ENCODE measurements around the gene CEP128.
A peak's percentile ranks its signal among the peaks of the same experiment; 100 is the strongest.

CEP128 gene

DNA sequence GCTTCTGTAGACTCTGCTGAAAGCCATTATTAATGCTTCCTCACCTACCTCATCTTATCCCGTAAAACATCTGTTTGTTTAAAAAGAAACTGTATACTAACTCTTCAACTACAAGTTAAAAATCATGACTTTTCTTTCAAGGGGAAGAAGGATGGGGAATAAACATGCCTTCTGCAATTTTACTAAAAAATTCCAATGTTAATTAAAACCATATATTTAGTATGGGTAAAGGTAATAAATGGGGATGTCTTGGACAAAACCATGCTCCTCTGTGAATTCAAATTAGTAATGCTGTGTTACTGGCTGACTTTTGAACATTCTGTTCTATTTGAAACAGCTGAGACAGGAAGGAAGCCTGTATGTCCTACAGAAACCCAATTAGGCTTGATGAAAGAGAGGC is 419.1 kb downstream of the CEP128 start:
- H3K27ac Mint-ChIP-seq, result no peak overlapping the region
- no peaks in the 10 kb centered on the region for H3K27me3 Mint-ChIP-seq
- DNase-seq (no peak), ATAC-seq (no peak)
- H3K9me3 Mint-ChIP-seq, result no peaks in the 10 kb centered on the region
- no peak overlapping the region for H3K4me3 Mint-ChIP-seq
- no peaks in the 10 kb centered on the region for H3K4me1 Mint-ChIP-seq

DNA sequence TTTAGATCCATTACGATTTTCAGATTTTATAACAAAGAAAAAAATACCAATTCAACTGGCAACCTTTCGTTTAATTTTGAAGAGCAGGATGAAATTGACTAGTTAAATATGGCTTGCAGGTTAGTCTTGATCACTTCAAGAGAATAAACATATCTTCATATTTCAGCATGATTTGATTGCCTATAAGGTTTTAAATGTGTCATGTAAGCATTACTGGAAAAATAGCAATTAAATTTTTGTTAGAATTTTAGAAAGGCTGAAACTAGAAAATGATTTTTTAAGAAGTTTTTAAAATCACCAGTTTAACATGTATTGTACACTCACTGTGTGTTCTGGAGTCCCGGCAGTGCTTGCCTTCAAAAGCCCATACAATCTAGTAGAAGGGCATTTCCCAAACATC is 420.1 kb downstream of the CEP128 start:
- Mint-ChIP-seq H3K27me3 (no peaks in the 10 kb centered on the region), H3K27ac (no peak overlapping the region)
- DNase-seq, result no peak

DNA sequence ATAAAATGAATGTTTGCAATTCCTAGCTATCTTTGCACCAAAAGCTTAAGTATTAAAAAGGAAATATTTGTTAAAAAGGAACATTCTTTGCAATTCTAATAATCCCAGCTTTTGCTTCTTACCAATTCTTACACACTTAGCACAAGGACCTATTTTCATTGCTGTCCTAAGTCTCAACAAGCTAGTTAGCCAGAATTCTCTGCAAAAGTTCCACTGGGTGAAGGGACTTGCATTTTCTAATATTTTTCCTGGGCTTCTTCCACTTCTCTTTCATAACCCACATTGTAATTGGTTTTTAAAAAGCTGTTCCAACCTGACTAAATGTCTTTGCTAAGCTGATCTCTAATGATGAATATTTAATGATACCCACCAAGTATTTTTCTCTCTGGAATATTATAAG is 422.5 kb downstream of the CEP128 start:
- Mint-ChIP-seq H3K27ac (no peak overlapping the region), H3K4me3 (no peak overlapping the region), H3K9me3 (peaks cover 8 to 23% of the 10 kb centered on the region in 2 donors)

More for the DNA sequence above, 420.1 kb downstream of the CEP128 start:
- Mint-ChIP-seq H3K4me3 (no peak overlapping the region), H3K4me1 (no peaks in the 10 kb centered on the region), H3K9me3 (peaks cover 0 to 4% of the 10 kb centered on the region in 2 donors)
- ATAC-seq, result no peak

DNA sequence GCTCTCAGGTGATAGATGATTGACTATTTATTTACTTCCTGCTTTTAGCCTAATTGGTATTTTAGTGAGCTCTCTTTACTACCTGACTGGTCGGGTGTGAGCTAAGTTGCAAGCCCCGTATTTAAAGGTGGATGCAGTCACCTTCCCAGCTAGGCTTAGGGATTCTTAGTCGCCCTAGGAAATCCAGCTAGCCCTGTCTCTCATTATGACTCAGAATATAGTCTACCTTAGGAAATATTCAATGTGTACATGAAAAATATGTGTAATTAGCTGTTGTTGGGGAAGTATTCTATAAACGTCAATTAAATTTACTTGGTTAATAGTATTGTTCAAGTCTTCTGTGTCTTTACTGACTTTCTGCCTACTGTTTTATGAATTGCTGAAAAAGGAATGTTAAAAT is 423.4 kb downstream of the CEP128 start:
- DNase-seq (no peak), ATAC-seq (no peak)
- no peaks in the 10 kb centered on the region for H3K27me3 Mint-ChIP-seq
- no peak overlapping the region for H3K4me3 Mint-ChIP-seq
- peak overlapping the region in 1 of 2 donors; percentile 46 for H3K27ac Mint-ChIP-seq
- no peaks in the 10 kb centered on the region for H3K4me1 Mint-ChIP-seq
- peaks cover 16 to 31% of the 10 kb centered on the region in 2 donors for H3K9me3 Mint-ChIP-seq

More for the DNA sequence above, 422.5 kb downstream of the CEP128 start:
- H3K4me1 Mint-ChIP-seq, result no peaks in the 10 kb centered on the region
- no peak for ATAC-seq
- no peak for DNase-seq
- H3K27me3 Mint-ChIP-seq, result no peaks in the 10 kb centered on the region

DNA sequence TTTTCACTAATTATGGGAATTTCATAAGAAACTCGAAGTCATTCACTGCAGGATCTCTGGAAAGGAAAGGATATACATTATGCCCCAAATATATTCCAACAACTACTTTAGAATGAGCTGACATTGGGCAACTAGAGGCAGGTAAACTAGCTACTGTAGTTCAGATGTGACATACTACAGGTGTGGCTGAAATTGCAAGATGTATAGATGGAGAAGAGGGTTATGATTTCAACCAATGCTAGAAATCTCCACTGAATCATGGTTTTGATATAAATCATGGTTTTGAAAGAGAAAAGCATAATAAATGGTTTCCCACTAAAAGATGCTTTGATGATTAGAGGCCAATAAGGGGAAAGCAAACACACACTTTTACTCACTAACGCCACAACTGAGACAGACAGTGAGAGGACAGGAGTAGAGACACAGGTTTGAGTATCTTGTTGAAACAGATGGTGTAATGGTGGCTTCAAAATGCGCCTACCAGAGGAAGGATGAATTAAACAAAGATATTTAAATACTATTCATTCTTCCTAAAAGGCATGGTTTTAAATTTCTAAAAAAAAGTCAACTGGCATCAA is 434.2 kb downstream of the CEP128 start:
- DNase-seq (no peak), ATAC-seq (peak; percentile 61)
- Mint-ChIP-seq H3K4me3 (no peak overlapping the region), H3K27ac (no peak overlapping the region), H3K4me1 (no peaks in the 10 kb centered on the region), H3K27me3 (no peaks in the 10 kb centered on the region), H3K9me3 (peaks cover 15 to 28% of the 10 kb centered on the region in 2 donors)

DNA sequence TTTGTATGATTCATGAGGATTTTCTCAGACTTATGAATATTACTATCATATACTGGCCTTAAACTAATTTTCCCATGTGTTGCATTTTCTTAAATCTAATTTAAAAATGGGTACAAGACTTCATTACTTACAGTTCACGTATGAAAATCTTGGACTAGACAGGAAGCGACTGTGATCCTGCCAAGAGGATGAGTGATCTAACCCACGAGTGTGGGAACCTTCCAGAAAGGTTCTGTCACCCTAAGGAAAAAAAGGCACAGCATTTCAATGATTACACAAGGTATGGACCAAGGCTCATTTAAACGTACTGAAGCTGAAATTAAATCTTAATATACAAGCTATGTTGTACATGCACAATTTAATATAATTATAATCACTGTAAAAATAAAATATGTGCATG is 436.8 kb downstream of the CEP128 start:
- ATAC-seq (no peak), DNase-seq (no peak)
- Mint-ChIP-seq H3K9me3 (peaks cover 8 to 10% of the 10 kb centered on the region in 2 donors), H3K27me3 (no peaks in the 10 kb centered on the region), H3K27ac (no peak overlapping the region), H3K4me3 (no peak overlapping the region), H3K4me1 (no peaks in the 10 kb centered on the region)

DNA sequence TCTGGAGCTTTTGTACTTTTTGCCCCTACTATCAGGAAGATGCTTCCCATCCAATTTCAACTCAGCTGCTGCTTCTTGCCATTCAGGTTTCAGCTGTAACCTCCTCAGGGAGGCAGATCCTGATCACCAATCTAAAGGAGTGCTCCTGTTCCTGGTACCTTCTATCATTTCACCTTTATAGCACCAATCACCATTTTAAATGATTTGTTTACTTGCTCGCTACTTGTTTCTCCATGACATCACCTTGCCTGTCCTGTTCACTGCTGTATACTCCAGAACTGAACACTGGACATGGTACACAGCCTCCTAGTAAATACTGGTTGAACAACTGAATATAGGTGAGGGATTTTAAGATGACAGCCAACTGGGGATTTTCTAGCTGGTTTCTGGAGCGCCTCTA is 443.0 kb downstream of the CEP128 start:
- Mint-ChIP-seq H3K4me3 (no peak overlapping the region), H3K27ac (peak overlapping the region in 1 of 2 donors; percentile 13), H3K27me3 (no peaks in the 10 kb centered on the region), H3K4me1 (no peaks in the 10 kb centered on the region), H3K9me3 (peaks cover 0 to 4% of the 10 kb centered on the region in 2 donors)
- ATAC-seq, result no peak
- no peak for DNase-seq

DNA sequence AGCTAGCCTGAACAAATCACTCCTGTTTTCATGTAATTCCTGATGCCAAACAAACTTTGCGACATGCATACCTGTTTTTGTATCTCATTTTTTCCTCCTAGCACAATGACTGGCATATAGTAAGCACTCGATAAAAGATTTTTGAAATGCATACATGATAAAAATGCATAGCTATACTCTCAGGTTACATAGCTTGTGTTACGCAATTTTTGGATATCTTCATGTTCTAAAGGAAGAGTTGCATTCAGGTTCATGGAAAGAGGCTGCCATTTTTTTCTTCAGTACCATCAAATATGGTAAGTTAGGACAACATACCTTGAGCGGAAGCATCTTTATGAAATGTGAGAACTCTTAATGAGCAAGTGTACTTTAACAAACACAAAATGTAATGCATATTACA is 445.4 kb downstream of the CEP128 start:
- Mint-ChIP-seq H3K4me1 (peaks cover 9% of the 10 kb centered on the region), H3K27ac (no peak overlapping the region), H3K4me3 (no peak overlapping the region), H3K27me3 (no peaks in the 10 kb centered on the region), H3K9me3 (no peaks in the 10 kb centered on the region)
- DNase-seq (no peak), ATAC-seq (no peak)

DNA sequence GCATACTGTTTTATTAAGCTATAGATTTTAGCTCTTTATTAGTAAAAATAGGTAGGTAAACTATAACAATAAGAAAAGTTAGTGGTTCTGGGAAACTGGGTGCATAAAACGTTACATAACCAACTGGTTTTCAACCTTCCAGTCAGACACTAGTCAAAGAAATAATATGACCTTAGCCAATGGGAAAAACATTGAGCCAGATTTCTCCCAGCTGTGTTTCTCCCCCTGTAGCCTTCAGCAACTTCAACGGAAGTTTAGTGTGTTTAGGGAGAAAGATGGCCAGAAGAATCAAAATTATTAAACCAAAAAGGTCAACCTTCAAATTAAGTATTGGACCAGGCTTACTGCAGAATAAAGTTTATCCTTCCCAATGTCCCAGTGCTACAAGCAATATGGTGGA is 446.8 kb downstream of the CEP128 start:
- Mint-ChIP-seq H3K27me3 (no peaks in the 10 kb centered on the region), H3K9me3 (no peaks in the 10 kb centered on the region), H3K4me1 (peaks cover 11% of the 10 kb centered on the region), H3K4me3 (no peak overlapping the region), H3K27ac (no peak overlapping the region)
- ATAC-seq, result no peak
- DNase-seq, result no peak

DNA sequence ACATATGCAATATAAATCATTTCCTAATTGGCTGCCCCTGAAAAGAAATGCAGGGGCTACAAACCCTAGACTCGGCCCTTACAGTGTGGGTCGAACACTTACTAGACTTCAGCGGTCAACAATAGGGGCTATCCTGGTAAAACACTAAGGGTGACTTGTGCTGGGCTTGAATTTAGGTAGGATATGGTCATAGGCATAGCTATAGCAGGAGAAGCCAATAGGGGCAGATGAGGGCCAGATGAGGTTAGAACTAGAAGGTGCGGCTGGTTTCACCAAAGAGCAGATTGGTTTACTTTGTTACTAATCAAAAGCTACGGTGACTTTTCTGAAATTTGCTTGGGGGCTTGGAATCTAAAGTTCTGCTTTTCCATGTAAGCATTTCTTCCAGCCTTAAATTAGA is 447.9 kb downstream of the CEP128 start:
- no peaks in the 10 kb centered on the region for H3K27me3 Mint-ChIP-seq
- ATAC-seq (no peak), DNase-seq (no peak)
- H3K4me3 Mint-ChIP-seq, result no peak overlapping the region
- peaks cover 11% of the 10 kb centered on the region for H3K4me1 Mint-ChIP-seq
- no peaks in the 10 kb centered on the region for H3K9me3 Mint-ChIP-seq
- H3K27ac Mint-ChIP-seq, result no peak overlapping the region

DNA sequence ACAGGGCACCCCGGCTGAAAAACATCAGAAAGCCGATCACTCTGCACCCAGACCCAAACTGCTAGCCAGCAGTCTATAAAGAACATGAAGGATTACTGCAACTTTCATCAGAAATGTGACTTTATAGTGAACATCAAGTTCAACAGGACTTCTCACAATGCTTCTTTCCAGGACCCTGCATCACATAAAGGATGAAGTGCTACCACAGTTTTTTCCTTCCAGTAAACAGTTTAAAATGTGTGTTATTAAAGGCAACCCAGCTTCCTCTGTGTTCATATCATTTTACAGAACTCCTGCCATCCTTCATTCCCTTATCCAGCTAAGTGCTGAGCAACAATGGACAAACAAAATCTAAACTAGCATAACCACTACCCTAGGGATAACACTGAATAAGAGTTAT is 449.9 kb downstream of the CEP128 start:
- Mint-ChIP-seq H3K4me1 (peaks cover 11% of the 10 kb centered on the region), H3K27me3 (no peaks in the 10 kb centered on the region), H3K9me3 (no peaks in the 10 kb centered on the region), H3K4me3 (no peak overlapping the region), H3K27ac (no peak overlapping the region)
- ATAC-seq (peak; percentile 20), DNase-seq (no peak)

DNA sequence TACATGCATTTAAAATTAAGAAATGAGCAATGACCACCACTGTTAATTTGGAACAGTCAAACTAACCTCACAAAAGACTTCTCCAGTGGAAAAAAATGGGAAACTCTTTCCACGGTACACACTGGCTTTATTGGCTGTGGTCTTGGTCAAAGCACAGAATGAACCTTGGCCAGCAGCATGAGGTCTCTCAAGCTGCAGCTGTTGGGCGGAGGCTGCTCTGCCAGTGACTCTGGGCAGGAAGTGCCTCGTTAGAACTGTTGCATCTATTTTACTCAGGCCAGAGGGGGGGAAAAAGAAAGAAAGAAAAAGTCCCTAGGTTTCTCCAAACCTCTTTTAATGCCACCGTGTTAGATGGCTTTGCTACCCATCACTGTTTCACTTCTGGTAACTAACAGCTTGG is 450.4 kb downstream of the CEP128 start:
- ATAC-seq (peak; percentile 64), DNase-seq (no peak)
- no peak overlapping the region for H3K27ac Mint-ChIP-seq
- no peaks in the 10 kb centered on the region for H3K27me3 Mint-ChIP-seq
- H3K4me3 Mint-ChIP-seq, result no peak overlapping the region
- peaks cover 11% of the 10 kb centered on the region for H3K4me1 Mint-ChIP-seq
- H3K9me3 Mint-ChIP-seq, result peaks cover 0 to under 1% of the 10 kb centered on the region in 2 donors

DNA sequence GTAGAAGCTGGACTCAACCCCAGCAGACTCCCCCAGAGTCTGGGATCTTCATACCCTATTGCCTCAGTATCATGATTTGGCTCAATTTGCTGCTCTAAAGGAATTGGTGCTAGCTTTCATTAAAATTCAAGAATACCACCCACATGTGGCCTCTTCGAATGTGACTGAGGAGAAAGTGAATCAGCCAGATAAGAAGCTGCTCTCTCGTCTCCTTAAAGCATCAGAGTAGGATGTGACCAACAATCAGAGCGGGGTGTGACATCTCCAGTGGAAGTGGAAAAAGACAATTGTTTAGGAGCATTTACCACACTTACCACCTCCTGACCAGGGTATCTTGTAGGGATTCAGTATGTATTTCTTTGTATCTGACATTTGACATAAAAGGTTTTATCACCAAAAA is 452.0 kb downstream of the CEP128 start:
- Mint-ChIP-seq H3K4me3 (no peak overlapping the region), H3K4me1 (peaks cover 11% of the 10 kb centered on the region), H3K27me3 (no peaks in the 10 kb centered on the region), H3K27ac (no peak overlapping the region), H3K9me3 (peaks cover 0 to 8% of the 10 kb centered on the region in 2 donors)
- ATAC-seq (no peak), DNase-seq (no peak)

DNA sequence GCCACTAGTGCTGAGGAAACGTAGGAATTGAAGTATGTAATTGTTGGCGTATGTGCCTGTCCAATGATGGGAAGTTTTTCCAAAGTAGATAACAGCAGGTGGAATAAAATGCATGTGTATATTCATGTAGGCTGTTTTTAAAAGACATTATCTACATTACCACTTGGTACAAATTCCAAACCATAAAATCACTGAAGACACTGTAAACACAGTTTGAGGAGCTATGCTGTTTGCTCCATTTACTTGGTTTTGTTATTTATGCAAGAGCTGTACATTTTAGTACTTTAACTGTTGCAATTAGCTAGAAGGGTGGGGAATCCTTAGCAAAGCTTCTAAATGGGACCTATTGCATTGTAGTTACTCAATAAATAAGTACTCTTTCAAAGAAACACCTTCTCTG is 455.8 kb downstream of the CEP128 start:
- ATAC-seq, result no peak
- no peak overlapping the region for H3K27ac Mint-ChIP-seq

DNA sequence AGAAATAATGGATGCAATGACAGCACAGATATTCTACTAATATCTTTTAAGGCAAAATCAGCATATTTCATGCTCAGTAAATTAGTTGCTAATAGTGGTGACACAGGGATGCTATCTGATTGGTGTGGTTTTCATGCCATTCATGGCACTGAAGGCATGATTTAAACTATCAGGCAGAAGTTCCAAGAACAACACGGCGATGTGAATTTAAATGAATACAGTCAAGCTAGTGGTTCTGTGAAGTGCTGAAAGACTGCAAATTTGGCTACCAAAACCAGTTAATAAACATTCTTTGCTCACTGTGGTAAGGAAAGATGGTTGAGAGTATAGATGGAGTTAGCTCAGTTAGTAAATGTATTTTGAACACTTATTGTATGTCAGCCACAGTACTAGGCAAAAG is 458.2 kb downstream of the CEP128 start:
- no peak overlapping the region for H3K27ac Mint-ChIP-seq
- DNase-seq, result no peak
- H3K4me3 Mint-ChIP-seq, result no peak overlapping the region

More for the DNA sequence above, 455.8 kb downstream of the CEP128 start:
- H3K27me3 Mint-ChIP-seq, result no peaks in the 10 kb centered on the region
- H3K9me3 Mint-ChIP-seq, result peaks cover 0 to 8% of the 10 kb centered on the region in 2 donors
- H3K4me3 Mint-ChIP-seq, result no peak overlapping the region
- H3K4me1 Mint-ChIP-seq, result no peaks in the 10 kb centered on the region
- no peak for DNase-seq

DNA sequence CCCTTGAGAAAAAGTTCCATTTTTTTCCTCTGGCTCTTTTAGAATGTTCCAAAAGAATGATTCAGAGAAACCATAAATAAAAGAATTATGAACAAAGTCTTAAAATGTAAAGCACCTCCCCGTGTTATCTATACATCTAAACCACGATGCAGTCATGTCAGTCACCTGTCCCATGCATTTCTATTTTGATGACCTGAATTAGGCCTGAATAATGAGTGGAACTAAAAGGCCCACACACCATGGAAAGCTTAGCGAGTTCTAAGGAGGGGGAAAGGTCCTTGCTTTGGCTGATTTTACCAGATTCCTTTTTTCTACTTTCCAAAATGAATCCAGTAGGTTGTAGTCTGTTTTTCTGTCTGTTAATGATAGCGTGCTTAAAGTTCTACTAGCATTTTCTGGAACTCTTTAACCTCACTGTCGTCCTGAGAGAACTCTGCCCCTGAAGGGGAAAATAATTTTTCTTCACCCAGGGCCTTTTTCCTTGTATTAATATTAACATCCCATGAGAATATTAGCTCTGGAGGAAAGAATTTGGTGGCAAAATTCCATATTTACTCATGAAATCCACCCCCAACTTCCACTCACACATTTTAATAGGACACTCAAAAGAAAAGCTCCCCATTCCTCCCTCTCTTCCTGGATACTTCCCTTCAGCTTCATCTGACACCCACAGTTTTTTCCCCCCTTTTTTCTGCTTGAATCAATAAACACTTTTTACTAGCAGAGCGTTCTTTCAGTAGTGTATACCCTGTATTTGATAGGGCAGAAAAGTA is 464.0 kb downstream of the CEP128 start:
- DNase-seq, result no peak
- no peak for ATAC-seq
- peaks cover 13 to 19% of the 10 kb centered on the region in 2 donors for H3K9me3 Mint-ChIP-seq
- H3K27ac Mint-ChIP-seq, result no peak overlapping the region
- H3K4me1 Mint-ChIP-seq, result no peaks in the 10 kb centered on the region
- H3K4me3 Mint-ChIP-seq, result no peak overlapping the region
- H3K27me3 Mint-ChIP-seq, result no peaks in the 10 kb centered on the region

More for the DNA sequence above, 458.2 kb downstream of the CEP128 start:
- Mint-ChIP-seq H3K4me1 (no peaks in the 10 kb centered on the region), H3K9me3 (peaks cover 0 to 8% of the 10 kb centered on the region in 2 donors), H3K27me3 (no peaks in the 10 kb centered on the region)
- no peak for ATAC-seq

Data from stimulated activated naive CD8-positive, alpha-beta T cell treated with anti-CD3 and anti-CD28 coated beads, Interleukin-15, amount 100 ng/mL, for 72 hours (primary cell).